GM23338 (cell line): ENCODE measurements around the gene KIF17. TPM values are rescaled to one million over a fixed set of nuclear protein-coding genes. Genes with fewer than 3 reads are reported as not detected.

Experiments used
- ATAC-seq: fragments of 200-7000 bp; cut with Tn5 transposase; 3 replicates; pipeline ENCODE4 v1.9.1; 2020
- DNase-seq: peaks from one replicate; pipeline ENCODE4 v3.0.0-alpha.2; 2015; ENCODE audit warnings: low spot score
- H2AFZ ChIP-seq: fragments of 200-600 bp; sonication (generic); 2 replicates; pipeline ENCODE4 v1.8.0; 2016; ENCODE audit warnings: antibody characterized with exemption, mild to moderate bottlenecking, moderate library complexity
- H3F3A ChIP-seq: fragments of 200-600 bp; sonication (generic); replicated peaks from 2 replicates; pipeline ENCODE4 v1.8.0; 2017; ENCODE audit warnings: antibody characterized with exemption, mixed run types, low read depth
- H3K27ac ChIP-seq: fragments of 200-600 bp; sonication (generic); 2 replicates; pipeline ENCODE4 v1.6.1; 2016; ENCODE audit warnings: low read depth
- H3K27me3 ChIP-seq: fragments of 200-600 bp; sonication (generic); 2 replicates; pipeline ENCODE4 v1.8.0; 2016; ENCODE audit warnings: mild to moderate bottlenecking, mixed run types, moderate library complexity; ENCODE audit not compliant: insufficient read depth
- H3K36me3 ChIP-seq: fragments of 200-600 bp; sonication (generic); 2 replicates; pipeline ENCODE4 v1.8.0; 2016; ENCODE audit warnings: mild to moderate bottlenecking; ENCODE audit not compliant: insufficient read depth
- H3K4me1 ChIP-seq: fragments of 200-600 bp; sonication (generic); 2 replicates; pipeline ENCODE4 v1.8.0; 2016; ENCODE audit warnings: mild to moderate bottlenecking, moderate library complexity; ENCODE audit not compliant: insufficient read depth
- H3K4me2 ChIP-seq: fragments of 200-600 bp; sonication (generic); 2 replicates; pipeline ENCODE4 v1.7.1; 2017; ENCODE audit warnings: mixed run types
- H3K4me3 ChIP-seq: fragments of 200-600 bp; sonication (generic); 2 replicates; pipeline ENCODE4 v1.6.1; 2016; ENCODE audit warnings: mixed run types
- H3K79me2 ChIP-seq: fragments of 200-600 bp; sonication (generic); replicated peaks from 2 replicates; pipeline ENCODE4 v1.8.0; 2017; ENCODE audit warnings: mild to moderate bottlenecking; ENCODE audit not compliant: insufficient read depth
- H3K9me2 ChIP-seq: fragments of 200-600 bp; sonication (generic); 2 replicates; pipeline ENCODE4 v1.8.0; 2017; ENCODE audit not compliant: insufficient read depth
- H4K20me1 ChIP-seq: fragments of 200-600 bp; sonication (generic); replicated peaks from 2 replicates; pipeline ENCODE4 v1.8.0; 2017; ENCODE audit warnings: mild to moderate bottlenecking; ENCODE audit not compliant: insufficient read depth
- H3K27ac Mint-ChIP-seq: 2 replicates; pipeline ENCODE4 v1.8.0; 2020; ENCODE audit warnings: inconsistent platforms, mild to moderate bottlenecking, moderate library complexity, mixed read lengths
- H3K27me3 Mint-ChIP-seq: 3 replicates; pipeline ENCODE4 v1.8.0; 2022; ENCODE audit warnings: low read depth, mild to moderate bottlenecking, moderate library complexity, mixed read lengths, inconsistent platforms; ENCODE audit not compliant: insufficient read depth, poor library complexity
- H3K36me3 Mint-ChIP-seq: 3 replicates; pipeline ENCODE4 v1.8.0; 2021; ENCODE audit warnings: low read depth, mild to moderate bottlenecking, inconsistent platforms, moderate library complexity, mixed read lengths
- H3K4me1 Mint-ChIP-seq: 3 replicates; pipeline ENCODE4 v1.8.0; 2020; ENCODE audit warnings: mild to moderate bottlenecking, inconsistent platforms, mixed read lengths
- H3K4me3 Mint-ChIP-seq: 3 replicates; pipeline ENCODE4 v1.8.0; 2021; ENCODE audit warnings: moderate library complexity, mild to moderate bottlenecking, inconsistent platforms, mixed read lengths
- H3K9me3 Mint-ChIP-seq: 3 replicates; pipeline ENCODE4 v1.8.0; 2020; ENCODE audit warnings: moderate library complexity, mild to moderate bottlenecking, inconsistent platforms, mixed read lengths
- CTCF ChIP-seq, 2 experiments: fragments of 200-600 bp in 1 of 2; sonication (generic) in 1 of 2; conservative IDR thresholded peaks; 2 replicates each; pipeline versions ENCODE4 v1.5.1 to v1.6.1; 2016 to 2017; ENCODE audit warnings: antibody characterized with exemption in 2 of 2, low read depth in 2 of 2, mild to moderate bottlenecking in 2 of 2, moderate library complexity in 1 of 2
- ETS1 ChIP-seq: IDR thresholded peaks from 2 replicates; pipeline ENCODE4 v1.6.1; 2016; ENCODE audit warnings: antibody characterized with exemption
- EZH2 ChIP-seq: fragments of 200-600 bp; sonication (generic); IDR thresholded peaks from one replicate; pipeline ENCODE4 v1.8.0; 2017; ENCODE audit warnings: antibody characterized with exemption, mild to moderate bottlenecking, low read depth; ENCODE audit not compliant: unreplicated experiment
- EZH2phosphoT487 ChIP-seq: fragments of 200-600 bp; sonication (generic); IDR thresholded peaks from one replicate; pipeline ENCODE4 v1.8.1; 2018; ENCODE audit warnings: antibody characterized with exemption; ENCODE audit not compliant: unreplicated experiment
- JUNB ChIP-seq: IDR thresholded peaks from one replicate; pipeline ENCODE4 v1.6.1; 2016; ENCODE audit warnings: antibody characterized with exemption; ENCODE audit not compliant: unreplicated experiment
- NANOG ChIP-seq: IDR thresholded peaks from 2 replicates; pipeline ENCODE4 v1.6.1; 2016; ENCODE audit warnings: antibody characterized with exemption, borderline replicate concordance
- STAT1 ChIP-seq: IDR thresholded peaks from one replicate; pipeline ENCODE4 v1.6.1; 2016; ENCODE audit warnings: antibody characterized with exemption; ENCODE audit not compliant: unreplicated experiment
- ZNF114 ChIP-seq: fragments of 250-450 bp; sonication (Bioruptor Pico); IDR thresholded peaks from 2 replicates; pipeline ENCODE4 v1.5.0; 2020; ENCODE audit warnings: mild to moderate bottlenecking, moderate library complexity
- polyA plus RNA-seq: library from polyadenylated mRNA; unstranded; fragments of >200 nt; fragmentation: Nextera tagmentation; extraction: Ambion mirVana; gene quantifications from 2 replicates; pipeline ENCODE4 v1.2.1, GENCODE V29; 2016
- total RNA-seq: library from RNA; depleted of rRNA; stranded (reverse); fragments of >200 nt; shearing (Covaris generic); gene quantifications from 2 replicates; pipeline ENCODE4 v1.2.3, GENCODE V29; 2014
- TF ChIP-seq, protein P1 (sequence below): IDR thresholded peaks from one replicate; pipeline ENCODE4 v1.6.1; 2018; ENCODE audit warnings: antibody characterized with exemption; ENCODE audit not compliant: unreplicated experiment
- TF ChIP-seq, protein P2 (sequence below): fragments of 250-450 bp; sonication (Bioruptor Pico); IDR thresholded peaks from 2 replicates; pipeline ENCODE4 v1.5.0; 2020; ENCODE audit warnings: mild to moderate bottlenecking, moderate library complexity

KIF17 gene
- total and polyA plus RNA-seq, 2 experiments from 2014 or later, result 5.9 to 18.6 TPM

DNA sequence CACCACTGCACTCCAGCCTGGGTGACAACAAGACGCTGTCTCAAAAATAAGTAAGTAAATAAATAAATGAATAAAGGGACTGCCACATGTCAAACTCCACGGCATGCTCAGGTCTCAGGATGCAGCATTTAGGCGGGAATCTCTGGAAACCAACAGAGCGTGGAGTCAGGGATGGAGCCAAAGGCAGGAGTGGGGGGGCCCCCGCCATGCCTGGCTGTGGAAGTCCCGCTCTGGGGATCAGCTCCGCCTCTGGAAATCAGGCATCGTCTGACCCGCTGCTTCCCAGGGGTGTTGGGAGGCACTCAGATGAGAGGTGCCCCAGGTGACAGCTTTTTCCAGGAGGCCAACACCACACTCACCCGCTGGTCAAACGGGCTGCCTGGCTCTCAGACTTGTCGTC is 20.2 kb downstream of the KIF17 start:
- Histone ChIP-seq H3K4me1 (peaks cover 10% of the 10 kb centered on the region; the same call in 1 of the 2 replicates), H3K4me2 (peak overlapping the region; percentile 99), H3K9me2 (no peaks in the 10 kb centered on the region), H3K79me2 (no peaks in the 10 kb centered on the region), H4K20me1 (no peaks in the 10 kb centered on the region), H3K36me3 (no peaks in the 10 kb centered on the region), H2AFZ (no peak overlapping the region), H3K27ac (no peak overlapping the region), H3K27me3 (no peaks in the 10 kb centered on the region), H3F3A (0 out of 2 replicates have a peak, but pooled peaks cover 2% of the 10 kb centered on the region), H3K4me3 (peak overlapping the region; percentile 91)
- H3K4me1 Mint-ChIP-seq, result peaks cover 11% of the 10 kb centered on the region
- H3K9me3 Mint-ChIP-seq, result no peaks in the 10 kb centered on the region; the same call in none of the 3 replicates
- DNase-seq (no peak), ATAC-seq (no peak)
- no peaks in the 10 kb centered on the region; the same call in 1 of the 3 replicates for H3K36me3 Mint-ChIP-seq
- H3K27me3 Mint-ChIP-seq, result peaks cover 7% of the 10 kb centered on the region
- no peak overlapping the region for H3K27ac Mint-ChIP-seq
- peak overlapping the region; percentile 75; the same call in 2 of the 3 replicates for H3K4me3 Mint-ChIP-seq
- TF ChIP-seq NANOG, result no peak
- no peak for TF ChIP-seq JUNB
- TF ChIP-seq STAT1, result no peak
- TF ChIP-seq EZH2phosphoT487, result no peak
- TF ChIP-seq, protein P1, sequence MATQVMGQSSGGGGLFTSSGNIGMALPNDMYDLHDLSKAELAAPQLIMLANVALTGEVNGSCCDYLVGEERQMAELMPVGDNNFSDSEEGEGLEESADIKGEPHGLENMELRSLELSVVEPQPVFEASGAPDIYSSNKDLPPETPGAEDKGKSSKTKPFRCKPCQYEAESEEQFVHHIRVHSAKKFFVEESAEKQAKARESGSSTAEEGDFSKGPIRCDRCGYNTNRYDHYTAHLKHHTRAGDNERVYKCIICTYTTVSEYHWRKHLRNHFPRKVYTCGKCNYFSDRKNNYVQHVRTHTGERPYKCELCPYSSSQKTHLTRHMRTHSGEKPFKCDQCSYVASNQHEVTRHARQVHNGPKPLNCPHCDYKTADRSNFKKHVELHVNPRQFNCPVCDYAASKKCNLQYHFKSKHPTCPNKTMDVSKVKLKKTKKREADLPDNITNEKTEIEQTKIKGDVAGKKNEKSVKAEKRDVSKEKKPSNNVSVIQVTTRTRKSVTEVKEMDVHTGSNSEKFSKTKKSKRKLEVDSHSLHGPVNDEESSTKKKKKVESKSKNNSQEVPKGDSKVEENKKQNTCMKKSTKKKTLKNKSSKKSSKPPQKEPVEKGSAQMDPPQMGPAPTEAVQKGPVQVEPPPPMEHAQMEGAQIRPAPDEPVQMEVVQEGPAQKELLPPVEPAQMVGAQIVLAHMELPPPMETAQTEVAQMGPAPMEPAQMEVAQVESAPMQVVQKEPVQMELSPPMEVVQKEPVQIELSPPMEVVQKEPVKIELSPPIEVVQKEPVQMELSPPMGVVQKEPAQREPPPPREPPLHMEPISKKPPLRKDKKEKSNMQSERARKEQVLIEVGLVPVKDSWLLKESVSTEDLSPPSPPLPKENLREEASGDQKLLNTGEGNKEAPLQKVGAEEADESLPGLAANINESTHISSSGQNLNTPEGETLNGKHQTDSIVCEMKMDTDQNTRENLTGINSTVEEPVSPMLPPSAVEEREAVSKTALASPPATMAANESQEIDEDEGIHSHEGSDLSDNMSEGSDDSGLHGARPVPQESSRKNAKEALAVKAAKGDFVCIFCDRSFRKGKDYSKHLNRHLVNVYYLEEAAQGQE, result no peak
- TF ChIP-seq EZH2, result no peak
- no peak for TF ChIP-seq ETS1
- TF ChIP-seq, protein P2, sequence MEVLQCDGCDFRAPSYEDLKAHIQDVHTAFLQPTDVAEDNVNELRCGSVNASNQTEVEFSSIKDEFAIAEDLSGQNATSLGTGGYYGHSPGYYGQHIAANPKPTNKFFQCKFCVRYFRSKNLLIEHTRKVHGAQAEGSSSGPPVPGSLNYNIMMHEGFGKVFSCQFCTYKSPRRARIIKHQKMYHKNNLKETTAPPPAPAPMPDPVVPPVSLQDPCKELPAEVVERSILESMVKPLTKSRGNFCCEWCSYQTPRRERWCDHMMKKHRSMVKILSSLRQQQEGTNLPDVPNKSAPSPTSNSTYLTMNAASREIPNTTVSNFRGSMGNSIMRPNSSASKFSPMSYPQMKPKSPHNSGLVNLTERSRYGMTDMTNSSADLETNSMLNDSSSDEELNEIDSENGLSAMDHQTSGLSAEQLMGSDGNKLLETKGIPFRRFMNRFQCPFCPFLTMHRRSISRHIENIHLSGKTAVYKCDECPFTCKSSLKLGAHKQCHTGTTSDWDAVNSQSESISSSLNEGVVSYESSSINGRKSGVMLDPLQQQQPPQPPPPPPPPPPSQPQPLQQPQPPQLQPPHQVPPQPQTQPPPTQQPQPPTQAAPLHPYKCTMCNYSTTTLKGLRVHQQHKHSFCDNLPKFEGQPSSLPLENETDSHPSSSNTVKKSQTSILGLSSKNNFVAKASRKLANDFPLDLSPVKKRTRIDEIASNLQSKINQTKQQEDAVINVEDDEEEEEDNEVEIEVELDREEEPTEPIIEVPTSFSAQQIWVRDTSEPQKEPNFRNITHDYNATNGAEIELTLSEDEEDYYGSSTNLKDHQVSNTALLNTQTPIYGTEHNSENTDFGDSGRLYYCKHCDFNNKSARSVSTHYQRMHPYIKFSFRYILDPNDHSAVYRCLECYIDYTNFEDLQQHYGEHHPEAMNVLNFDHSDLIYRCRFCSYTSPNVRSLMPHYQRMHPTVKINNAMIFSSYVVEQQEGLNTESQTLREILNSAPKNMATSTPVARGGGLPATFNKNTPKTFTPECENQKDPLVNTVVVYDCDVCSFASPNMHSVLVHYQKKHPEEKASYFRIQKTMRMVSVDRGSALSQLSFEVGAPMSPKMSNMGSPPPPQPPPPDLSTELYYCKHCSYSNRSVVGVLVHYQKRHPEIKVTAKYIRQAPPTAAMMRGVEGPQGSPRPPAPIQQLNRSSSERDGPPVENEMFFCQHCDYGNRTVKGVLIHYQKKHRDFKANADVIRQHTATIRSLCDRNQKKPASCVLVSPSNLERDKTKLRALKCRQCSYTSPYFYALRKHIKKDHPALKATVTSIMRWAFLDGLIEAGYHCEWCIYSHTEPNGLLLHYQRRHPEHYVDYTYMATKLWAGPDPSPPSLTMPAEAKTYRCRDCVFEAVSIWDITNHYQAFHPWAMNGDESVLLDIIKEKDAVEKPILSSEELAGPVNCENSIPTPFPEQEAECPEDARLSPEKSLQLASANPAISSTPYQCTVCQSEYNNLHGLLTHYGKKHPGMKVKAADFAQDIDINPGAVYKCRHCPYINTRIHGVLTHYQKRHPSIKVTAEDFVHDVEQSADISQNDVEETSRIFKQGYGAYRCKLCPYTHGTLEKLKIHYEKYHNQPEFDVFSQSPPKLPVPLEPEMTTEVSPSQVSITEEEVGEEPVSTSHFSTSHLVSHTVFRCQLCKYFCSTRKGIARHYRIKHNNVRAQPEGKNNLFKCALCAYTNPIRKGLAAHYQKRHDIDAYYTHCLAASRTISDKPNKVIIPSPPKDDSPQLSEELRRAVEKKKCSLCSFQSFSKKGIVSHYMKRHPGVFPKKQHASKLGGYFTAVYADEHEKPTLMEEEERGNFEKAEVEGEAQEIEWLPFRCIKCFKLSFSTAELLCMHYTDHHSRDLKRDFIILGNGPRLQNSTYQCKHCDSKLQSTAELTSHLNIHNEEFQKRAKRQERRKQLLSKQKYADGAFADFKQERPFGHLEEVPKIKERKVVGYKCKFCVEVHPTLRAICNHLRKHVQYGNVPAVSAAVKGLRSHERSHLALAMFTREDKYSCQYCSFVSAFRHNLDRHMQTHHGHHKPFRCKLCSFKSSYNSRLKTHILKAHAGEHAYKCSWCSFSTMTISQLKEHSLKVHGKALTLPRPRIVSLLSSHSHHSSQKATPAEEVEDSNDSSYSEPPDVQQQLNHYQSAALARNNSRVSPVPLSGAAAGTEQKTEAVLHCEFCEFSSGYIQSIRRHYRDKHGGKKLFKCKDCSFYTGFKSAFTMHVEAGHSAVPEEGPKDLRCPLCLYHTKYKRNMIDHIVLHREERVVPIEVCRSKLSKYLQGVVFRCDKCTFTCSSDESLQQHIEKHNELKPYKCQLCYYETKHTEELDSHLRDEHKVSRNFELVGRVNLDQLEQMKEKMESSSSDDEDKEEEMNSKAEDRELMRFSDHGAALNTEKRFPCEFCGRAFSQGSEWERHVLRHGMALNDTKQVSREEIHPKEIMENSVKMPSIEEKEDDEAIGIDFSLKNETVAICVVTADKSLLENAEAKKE, result no peak
- TF ChIP-seq ZNF114 (CRISPR knock-in tag), result no peak
- TF ChIP-seq CTCF (conservative IDR thresholded peaks at IDR 0.05; ENCODE audit: low read depth in 2 of 2), result no peak
